ENCODE measurements around the gene HDAC8. TPM values are rescaled to one million over a fixed set of nuclear protein-coding genes. Genes with fewer than 3 reads are reported as not detected.

The HDAC8 gene
- total RNA-seq, 1 experiment from 2014 or later: 21.4 TPM

DNA sequence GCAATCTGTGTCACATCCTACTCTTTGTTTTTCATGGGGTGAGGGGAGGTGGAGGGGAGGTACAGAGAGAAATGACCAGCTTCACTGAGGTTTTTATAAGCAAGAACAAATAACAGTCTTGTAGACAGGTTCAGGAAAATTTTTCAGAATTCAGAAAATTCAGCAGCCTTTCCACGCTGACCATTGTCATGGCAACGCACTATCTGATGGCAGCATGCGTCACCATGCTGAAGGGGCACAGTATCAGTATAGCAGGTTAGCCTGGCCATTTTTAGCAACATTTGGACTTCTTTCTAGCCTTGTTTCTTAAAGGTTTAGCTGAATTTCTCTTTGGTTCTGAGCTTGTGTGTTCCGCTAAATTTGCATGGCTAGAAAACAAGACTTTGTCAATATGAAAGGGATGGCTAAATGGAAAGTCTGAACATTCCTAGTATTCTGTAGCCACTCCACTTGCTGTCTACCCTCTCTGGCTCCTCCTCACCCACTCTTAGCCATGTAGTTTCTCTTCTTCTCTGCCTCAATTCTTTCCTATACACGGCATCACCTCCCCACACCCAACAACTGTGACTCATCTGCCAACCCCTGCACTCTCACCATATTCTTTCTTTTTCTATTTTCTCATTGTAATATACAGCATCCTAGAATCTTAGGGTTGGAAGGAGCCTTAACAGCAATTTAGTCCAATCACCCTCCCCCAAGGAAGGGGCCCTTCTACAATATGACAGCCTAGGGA is 224.2 kb downstream of the HDAC8 start:
- no peak overlapping the region for H3K4me3 Mint-ChIP-seq
- H3K4me1 Mint-ChIP-seq: peaks cover 15 to 16% of the 10 kb centered on the region in 2 experiments
- Histone ChIP-seq H3K23me2 (ENCODE audit: insufficient read length, low read depth, low read length, poor library complexity, severe bottlenecking) (no peaks in the 10 kb centered on the region), H3K79me2 (ENCODE audit: insufficient read depth, low read length) (no peaks in the 10 kb centered on the region), H3T11ph (ENCODE audit: low read length) (no peak overlapping the region), H3K56ac (ENCODE audit: insufficient read length, low read depth, low read length) (no peak overlapping the region), H3K18ac (ENCODE audit: insufficient read length, low read depth, low read length) (no peak overlapping the region), H2BK20ac (ENCODE audit: low read depth, low read length, poor library complexity, severe bottlenecking) (no peak overlapping the region), H4K91ac (ENCODE audit: insufficient read length, low read depth, low read length) (no peak overlapping the region), H2BK15ac (ENCODE audit: low read depth, low read length) (no peak overlapping the region), H3K4me1 (ENCODE audit: insufficient read depth, low read length) (peaks cover 6% of the 10 kb centered on the region; the same call in 1 of the 2 replicates), H4K8ac (replicated peaks; ENCODE audit: insufficient read length, low read depth, low read length) (no peak overlapping the region), H2BK5ac (ENCODE audit: insufficient read length, low read length) (no peak overlapping the region), H2BK120ac (ENCODE audit: low read depth, low read length, poor library complexity, severe bottlenecking) (no peak overlapping the region), H3K79me1 (ENCODE audit: insufficient read depth, low read depth, low read length, poor library complexity, severe bottlenecking) (no peaks in the 10 kb centered on the region), H3K4ac (ENCODE audit: low read depth, low read length) (no peak overlapping the region), H4K5ac (ENCODE audit: insufficient read length, low read depth, low read length) (no peak overlapping the region), H3K27me3 (ENCODE audit: insufficient read depth, low read length) (no peaks in the 10 kb centered on the region), H2AK5ac (ENCODE audit: insufficient read length, low read length) (no peak overlapping the region), H3K9ac (ENCODE audit: extremely low read depth, insufficient read length, low read length) (no peak overlapping the region), H2AFZ (ENCODE audit: low read length) (no peak overlapping the region), H3K4me2 (ENCODE audit: insufficient read depth, insufficient read length, low read length) (no peak overlapping the region), H2BK12ac (ENCODE audit: insufficient read length, low read depth, low read length) (no peak overlapping the region), H3K27ac (ENCODE audit: insufficient read length, low read depth, low read length) (no peak overlapping the region), H3K23ac (ENCODE audit: insufficient read length, low read depth, low read length) (no peak overlapping the region), H3K9me3 (ENCODE audit: control insufficient read depth, low read depth, low read length) (peaks cover 29% of the 10 kb centered on the region), H3K14ac (ENCODE audit: insufficient read depth, low read length) (no peak overlapping the region), H4K20me1 (ENCODE audit: control insufficient read depth, insufficient read depth, insufficient read length) (no peaks in the 10 kb centered on the region)
- no peak for DNase-seq
- H3K27ac Mint-ChIP-seq: no peak overlapping the region; a peak in 1 of 7 replicates
- peaks cover 4 to 19% (median 7%) of the 10 kb centered on the region in 3 experiments; a peak in 5 of 7 replicates for H3K36me3 Mint-ChIP-seq (ENCODE audit: insufficient read depth in 1 of 3, low read depth in 3 of 3)
- WGBS (ENCODE audit: extremely low coverage, insufficient read length, low lambda C conversion rate): no CpG with 5 or more reads among the region's 5 CpGs
- TF ChIP-seq, protein P1, sequence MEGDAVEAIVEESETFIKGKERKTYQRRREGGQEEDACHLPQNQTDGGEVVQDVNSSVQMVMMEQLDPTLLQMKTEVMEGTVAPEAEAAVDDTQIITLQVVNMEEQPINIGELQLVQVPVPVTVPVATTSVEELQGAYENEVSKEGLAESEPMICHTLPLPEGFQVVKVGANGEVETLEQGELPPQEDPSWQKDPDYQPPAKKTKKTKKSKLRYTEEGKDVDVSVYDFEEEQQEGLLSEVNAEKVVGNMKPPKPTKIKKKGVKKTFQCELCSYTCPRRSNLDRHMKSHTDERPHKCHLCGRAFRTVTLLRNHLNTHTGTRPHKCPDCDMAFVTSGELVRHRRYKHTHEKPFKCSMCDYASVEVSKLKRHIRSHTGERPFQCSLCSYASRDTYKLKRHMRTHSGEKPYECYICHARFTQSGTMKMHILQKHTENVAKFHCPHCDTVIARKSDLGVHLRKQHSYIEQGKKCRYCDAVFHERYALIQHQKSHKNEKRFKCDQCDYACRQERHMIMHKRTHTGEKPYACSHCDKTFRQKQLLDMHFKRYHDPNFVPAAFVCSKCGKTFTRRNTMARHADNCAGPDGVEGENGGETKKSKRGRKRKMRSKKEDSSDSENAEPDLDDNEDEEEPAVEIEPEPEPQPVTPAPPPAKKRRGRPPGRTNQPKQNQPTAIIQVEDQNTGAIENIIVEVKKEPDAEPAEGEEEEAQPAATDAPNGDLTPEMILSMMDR (conservative IDR thresholded peaks at IDR 0.05): no peak
- no peaks in the 10 kb centered on the region; the same call in 1 of the 2 replicates for H3K27me3 Mint-ChIP-seq (ENCODE audit: low read depth)
- peaks cover 59 to 67% of the 10 kb centered on the region in 2 experiments for H3K9me3 Mint-ChIP-seq
